KOPT-K1 (cell line): Measurements from ENCODE around the gene SLC16A8.

Experiments used
- H3K27ac ChIP-seq: fragments of 200-600 bp; sonication (generic); 2 replicates; pipeline ENCODE4 v1.5.1; 2016; ENCODE audit warnings: antibody characterized with exemption, mild to moderate bottlenecking, low read depth, low read length; ENCODE audit not compliant: poor library complexity, severe bottlenecking
- H3K36me3 ChIP-seq: fragments of 200-600 bp; sonication (generic); 2 replicates; pipeline ENCODE4 v1.5.1; 2017; ENCODE audit warnings: antibody characterized with exemption, mild to moderate bottlenecking, low read length, moderate library complexity; ENCODE audit not compliant: insufficient read depth
- H3K9me3 ChIP-seq: fragments of 200-600 bp; sonication (generic); 2 replicates; pipeline ENCODE4 v1.5.1; 2017; ENCODE audit warnings: antibody characterized with exemption, low read length, mild to moderate bottlenecking; ENCODE audit not compliant: insufficient read depth, poor library complexity, severe bottlenecking

SLC16A8 gene

DNA sequence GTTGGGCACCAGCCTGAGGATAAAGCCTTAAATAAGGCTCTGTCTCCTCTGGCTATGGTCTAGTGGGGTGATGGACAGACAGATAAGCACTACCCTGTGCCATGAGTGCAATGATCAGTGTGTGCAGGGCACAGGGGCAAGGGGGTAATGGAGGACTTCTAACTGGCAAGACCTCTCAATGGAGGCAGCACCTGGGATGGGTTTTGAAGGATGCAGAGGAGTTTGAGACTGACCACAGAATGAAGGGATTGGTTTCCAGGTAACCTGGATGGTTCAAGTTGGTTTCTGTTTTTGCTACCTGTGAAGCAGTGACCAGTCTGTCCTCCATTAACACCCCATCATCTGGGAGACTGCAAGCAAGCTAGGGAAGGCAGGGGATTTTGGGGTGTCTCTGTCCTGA lies 54.6 kb downstream of the SLC16A8 start:
- H3K27ac ChIP-seq: no peak overlapping the region
- no peaks in the 10 kb centered on the region for H3K36me3 ChIP-seq
- H3K9me3 ChIP-seq: no peaks in the 10 kb centered on the region

DNA sequence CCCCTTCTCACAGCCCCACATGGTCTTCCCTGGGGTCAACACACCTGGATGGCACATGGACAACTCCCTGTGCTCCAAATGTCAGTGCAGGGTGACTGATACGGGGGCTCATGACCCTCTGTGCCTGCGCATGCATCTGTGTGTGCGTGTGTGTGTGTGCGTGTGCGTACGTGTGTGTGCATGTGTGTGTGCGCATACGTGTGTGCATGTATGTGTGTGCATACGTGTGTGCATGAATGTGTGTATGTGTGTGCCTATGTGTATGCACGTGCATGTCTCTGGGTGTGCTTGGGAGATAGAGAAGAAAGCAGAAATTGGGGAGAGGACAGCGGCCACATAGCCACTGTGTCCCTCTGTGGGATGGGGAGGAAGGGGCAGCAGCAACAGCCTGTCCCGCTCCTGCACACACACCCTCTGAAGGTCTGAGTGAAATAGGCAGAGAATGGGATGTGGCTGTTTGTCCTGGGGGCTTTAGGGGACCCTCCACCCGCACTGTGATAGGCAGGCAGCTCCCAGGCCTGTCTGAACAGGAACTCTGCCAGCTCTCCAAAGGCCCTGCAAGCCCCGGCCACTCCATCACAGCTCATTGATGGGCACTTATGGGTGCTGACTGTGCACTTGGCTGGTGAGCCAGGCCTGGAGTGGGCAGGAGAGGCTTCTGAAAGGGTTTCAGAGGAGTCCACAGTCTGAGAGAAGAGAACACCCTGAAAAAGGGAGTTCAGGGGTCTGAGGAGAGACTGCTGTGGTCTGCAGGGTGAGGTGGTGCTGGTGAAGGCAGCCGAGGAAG lies 55.4 kb downstream of the SLC16A8 start:
- H3K36me3 ChIP-seq: no peaks in the 10 kb centered on the region
- no peak overlapping the region for H3K27ac ChIP-seq
- no peaks in the 10 kb centered on the region for H3K9me3 ChIP-seq
